MV-4-11 (cell line): ENCODE results near the gene EZH2.
A peak's percentile ranks its signal among the peaks of the same experiment; 100 is the strongest.

ENCODE experiments used
- DNase-seq: peaks from one replicate; lab custom pipeline; 2025; lab: John Stamatoyannopoulos, UW

EZH2 gene

GRCh38 chr7:148804343-148805235 is 79.5 kb downstream of the EZH2 start:
- DNase-seq: no peak

GRCh38 chr7:148803094-148803493 is 81.0 kb downstream of the EZH2 start:
- no peak for DNase-seq

- DNase-seq: no peak
Measured at GRCh38 chr7:148802101-148802493, 82.0 kb downstream of the EZH2 start.

GRCh38 chr7:148800677-148801076 is 83.4 kb downstream of the EZH2 start:
- DNase-seq: no peak

GRCh38 chr7:148799893-148800555 is 84.1 kb downstream of the EZH2 start:
- no peak for DNase-seq

- no peak for DNase-seq
Measured at GRCh38 chr7:148796841-148797240, 87.2 kb downstream of the EZH2 start.

- DNase-seq: no peak
Measured at GRCh38 chr7:148794476-148794875, 89.6 kb downstream of the EZH2 start.

- DNase-seq: no peak
Measured at GRCh38 chr7:148793590-148793989, 90.5 kb downstream of the EZH2 start.

- DNase-seq: no peak
Measured at GRCh38 chr7:148791546-148791945, 92.5 kb downstream of the EZH2 start.

GRCh38 chr7:148790850-148791249 is 93.2 kb downstream of the EZH2 start:
- no peak for DNase-seq

GRCh38 chr7:148790131-148790726 is 93.9 kb downstream of the EZH2 start:
- DNase-seq: no peak

- no peak for DNase-seq
Measured at GRCh38 chr7:148789220-148789619, 94.9 kb downstream of the EZH2 start.

GRCh38 chr7:148787571-148788295 is 96.4 kb downstream of the EZH2 start:
- DNase-seq: no peak

- no peak for DNase-seq
Measured at GRCh38 chr7:148783801-148784527, 100.1 kb downstream of the EZH2 start.

- DNase-seq: no peak
Measured at GRCh38 chr7:148782757-148783456, 101.2 kb downstream of the EZH2 start.

GRCh38 chr7:148774471-148774870 is 109.6 kb downstream of the EZH2 start:
- DNase-seq: no peak

GRCh38 chr7:148773334-148773733 is 110.8 kb downstream of the EZH2 start:
- DNase-seq: peak; percentile 52

- no peak for DNase-seq
Measured at GRCh38 chr7:148772297-148773089, 111.6 kb downstream of the EZH2 start.

GRCh38 chr7:148770004-148770403 is 114.1 kb downstream of the EZH2 start:
- no peak for DNase-seq

GRCh38 chr7:148763622-148764021 is 120.5 kb downstream of the EZH2 start:
- DNase-seq: no peak
